ENCODE data around the gene HEATR3. TPM values are rescaled to one million over a fixed set of nuclear protein-coding genes. Genes with fewer than 3 reads are reported as not detected.

The HEATR3 gene
- total and polyA plus RNA-seq, 3 donors from 2014 or later, result 13.5 to 51.2 (median 44.0) TPM

DNA sequence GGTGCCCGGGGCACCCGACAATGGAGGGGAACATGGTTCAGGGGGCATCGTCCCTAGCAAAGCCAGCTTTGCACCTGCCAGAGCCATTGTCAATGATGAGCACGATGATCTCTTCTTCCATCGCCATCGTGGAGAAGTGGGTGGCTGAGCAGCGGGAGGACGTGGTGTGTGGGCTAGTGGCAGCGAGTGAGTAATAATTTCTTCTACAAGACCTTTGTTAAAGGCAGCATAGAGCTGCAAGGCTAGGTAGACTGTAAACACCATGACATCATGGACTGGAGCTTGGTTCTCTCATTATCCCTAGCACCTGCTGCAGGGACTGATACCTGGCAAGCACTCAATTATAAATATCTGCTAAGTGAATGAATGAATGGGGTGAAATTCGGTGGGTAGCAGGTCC is 6.7 kb upstream of the HEATR3 start:
- Histone ChIP-seq H3K9me3 (no peaks in the 10 kb centered on the region), H3K27me3 (no peaks in the 10 kb centered on the region), H3K4me3 (no peak overlapping the region), H3K4me1 (no peaks in the 10 kb centered on the region), H3K27ac (no peak overlapping the region), H3K36me3 (ENCODE audit: low read depth, missing control alignments) (no peaks in the 10 kb centered on the region)
- 83 to 95% methylated on average over 10 of the region's 10 CpGs for WGBS, 2 donors
- intact Hi-C loops (cut with DNase I; ENCODE audit: low total_unique reads), result no loop called here
- DNase-seq, result no peak
- TF ChIP-seq CTCF (IDR thresholded peaks at IDR 0.05) (no peak), POLR2A (IDR thresholded peaks at IDR 0.05) (no peak)

DNA sequence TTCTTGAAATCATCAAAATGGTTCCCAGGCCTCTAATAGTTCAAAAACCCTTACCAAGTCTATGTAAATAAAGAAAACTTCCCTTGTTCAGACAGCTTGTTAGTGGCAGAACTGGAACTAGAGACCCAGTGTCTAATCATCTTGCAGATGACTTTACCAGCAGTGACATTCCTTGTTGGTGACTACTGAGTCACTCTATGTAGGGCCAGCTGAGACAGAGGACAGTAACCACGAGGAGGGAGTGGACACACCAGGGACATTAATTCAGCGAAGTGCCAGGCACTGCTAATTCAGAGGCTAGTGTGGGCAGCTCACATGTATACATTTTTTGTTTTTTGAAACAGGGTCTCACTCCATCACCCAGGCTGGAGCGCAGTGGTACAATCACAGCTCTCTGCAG is 6.1 kb upstream of the HEATR3 start:
- WGBS, 2 donors, result 91 to 92% methylated on average over 3 of the region's 3 CpGs
- intact Hi-C loops (cut with DNase I; ENCODE audit: low total_unique reads), result no loop called here
- no peak for DNase-seq

GRCh38 chr16:50061326-50061725 is 4.4 kb upstream of the HEATR3 start:
- no peak overlapping the region for H3K27ac ChIP-seq
- H3K9me3 ChIP-seq, result no peaks in the 10 kb centered on the region
- intact Hi-C loops (cut with DNase I; ENCODE audit: low total_unique reads), result no loop called here
- no peaks in the 10 kb centered on the region for H3K27me3 ChIP-seq
- WGBS, 2 donors, result 63 to 75% methylated on average over 1 of the region's 1 CpG
- no peaks in the 10 kb centered on the region for H3K36me3 ChIP-seq (ENCODE audit: low read depth, missing control alignments)
- no peak for DNase-seq
- no peak overlapping the region for H3K4me3 ChIP-seq
- no peaks in the 10 kb centered on the region for H3K4me1 ChIP-seq
- TF ChIP-seq POLR2A (IDR thresholded peaks at IDR 0.05) (no peak), CTCF (IDR thresholded peaks at IDR 0.05) (no peak)

More for the DNA sequence above, 6.1 kb upstream of the HEATR3 start:
- Histone ChIP-seq H3K4me3 (no peak overlapping the region), H3K9me3 (no peaks in the 10 kb centered on the region), H3K4me1 (no peaks in the 10 kb centered on the region), H3K27me3 (no peaks in the 10 kb centered on the region), H3K27ac (no peak overlapping the region), H3K36me3 (ENCODE audit: low read depth, missing control alignments) (no peaks in the 10 kb centered on the region)
- TF ChIP-seq CTCF (IDR thresholded peaks at IDR 0.05), result no peak
- TF ChIP-seq POLR2A (IDR thresholded peaks at IDR 0.05), result no peak

DNA sequence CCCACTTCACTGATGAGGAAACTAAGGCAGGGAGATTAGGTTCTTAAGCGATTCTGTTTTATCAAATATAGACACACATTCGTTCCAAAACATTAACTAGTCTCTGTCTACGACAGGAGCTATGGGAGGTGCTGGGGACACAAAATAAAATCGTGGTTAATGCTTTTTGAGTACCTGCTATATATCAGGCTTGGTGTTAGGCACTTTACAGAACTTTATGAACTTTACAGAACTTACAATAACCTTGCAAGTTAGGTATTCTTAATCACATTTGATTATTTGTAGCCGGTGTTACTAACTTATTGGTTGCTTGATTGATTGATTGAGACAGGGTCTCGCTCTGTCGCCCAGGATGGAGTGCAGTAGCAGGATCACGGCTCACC is 538 bp upstream of the HEATR3 start:
- WGBS, 2 donors, result 70 to 74% methylated on average over 8 of the region's 8 CpGs
- peak overlapping the region in 1 of 2 donors; percentile 88 for H3K27ac ChIP-seq
- H3K27me3 ChIP-seq, result no peaks in the 10 kb centered on the region
- H3K9me3 ChIP-seq, result no peaks in the 10 kb centered on the region
- no peak for DNase-seq
- no peak for TF ChIP-seq POLR2A (IDR thresholded peaks at IDR 0.05)
- no peak for TF ChIP-seq CTCF (IDR thresholded peaks at IDR 0.05)
- intact Hi-C loops (cut with DNase I; ENCODE audit: low total_unique reads), result no loop called here
- H3K4me1 ChIP-seq, result peaks cover 19% of the 10 kb centered on the region
- no peaks in the 10 kb centered on the region for H3K36me3 ChIP-seq (ENCODE audit: low read depth, missing control alignments)
- H3K4me3 ChIP-seq, result peak overlapping the region; percentile 69 to 95

- DNase-seq, result no peak
- Histone ChIP-seq H3K36me3 (ENCODE audit: low read depth, missing control alignments) (no peaks in the 10 kb centered on the region), H3K27ac (peak overlapping the region; percentile 31 to 88), H3K4me1 (peaks cover 19% of the 10 kb centered on the region), H3K9me3 (no peaks in the 10 kb centered on the region), H3K27me3 (no peaks in the 10 kb centered on the region), H3K4me3 (peak overlapping the region; percentile 69 to 95)
- intact Hi-C loops (cut with DNase I; ENCODE audit: low total_unique reads), result no loop called here
- 17 to 20% methylated on average over 19 to 33 of the region's 34 CpGs for WGBS, 2 donors
- TF ChIP-seq CTCF (IDR thresholded peaks at IDR 0.05) (no peak), POLR2A (IDR thresholded peaks at IDR 0.05) (no peak)
Measured at GRCh38 chr16:50066482-50067289, 916 bp downstream of the HEATR3 start.
